BJ (cell line): ENCODE data around the gene FAM83G. TPM values are rescaled to one million over a fixed set of nuclear protein-coding genes. Genes with fewer than 3 reads are reported as not detected.
A peak's percentile ranks its signal among the peaks of the same experiment; 100 is the strongest.

Source experiments
- CTCF ChIA-PET: fragments of 350-600 bp; formaldehyde crosslinking; extraction: SDS; loops from one replicate; lab custom pipeline; 2021; ENCODE audit warnings: antibody characterized with exemption, inconsistent platforms; lab: Yijun Ruan, JAX
- POLR2A ChIA-PET: fragments of 300-600 bp; sonication (Branson Sonifier 250); formaldehyde crosslinking; extraction: SDS; loops from one replicate; lab custom pipeline; 2021; ENCODE audit warnings: antibody characterized with exemption; lab: Charles Lee
- DNase-seq: peaks from one replicate; pipeline ENCODE4 v3.0.0-alpha.2; 2011; ENCODE audit warnings: low read depth
- H3K27me3 ChIP-seq: 2 replicates; pipeline ENCODE4 v1.6.0; 2011; ENCODE audit warnings: low read length; ENCODE audit not compliant: control insufficient read depth, insufficient read depth
- H3K36me3 ChIP-seq: 2 replicates; pipeline ENCODE4 v1.5.1; 2011; ENCODE audit warnings: low read length; ENCODE audit not compliant: control insufficient read depth, insufficient read depth
- H3K4me3 ChIP-seq: 2 replicates; pipeline ENCODE4 v1.5.1; 2011; ENCODE audit warnings: low read depth, mild to moderate bottlenecking, control low read depth, low read length
- polyA plus RNA-seq: library from polyadenylated mRNA; depleted of rRNA; stranded (reverse); fragments of >200 nt; gene quantifications from 2 replicates; pipeline ENCODE4 v1.2.3, GENCODE V29; 2011
- TF ChIP-seq, protein P1 (sequence below): IDR thresholded peaks from 2 replicates; pipeline ENCODE4 v1.5.1; 2011; ENCODE audit warnings: low read depth, mild to moderate bottlenecking, control low read depth, inconsistent platforms, low read length, moderate library complexity; ENCODE audit not compliant: insufficient read depth

The FAM83G gene
- polyA plus RNA-seq, 1 experiment, result 10.3 TPM

DNA sequence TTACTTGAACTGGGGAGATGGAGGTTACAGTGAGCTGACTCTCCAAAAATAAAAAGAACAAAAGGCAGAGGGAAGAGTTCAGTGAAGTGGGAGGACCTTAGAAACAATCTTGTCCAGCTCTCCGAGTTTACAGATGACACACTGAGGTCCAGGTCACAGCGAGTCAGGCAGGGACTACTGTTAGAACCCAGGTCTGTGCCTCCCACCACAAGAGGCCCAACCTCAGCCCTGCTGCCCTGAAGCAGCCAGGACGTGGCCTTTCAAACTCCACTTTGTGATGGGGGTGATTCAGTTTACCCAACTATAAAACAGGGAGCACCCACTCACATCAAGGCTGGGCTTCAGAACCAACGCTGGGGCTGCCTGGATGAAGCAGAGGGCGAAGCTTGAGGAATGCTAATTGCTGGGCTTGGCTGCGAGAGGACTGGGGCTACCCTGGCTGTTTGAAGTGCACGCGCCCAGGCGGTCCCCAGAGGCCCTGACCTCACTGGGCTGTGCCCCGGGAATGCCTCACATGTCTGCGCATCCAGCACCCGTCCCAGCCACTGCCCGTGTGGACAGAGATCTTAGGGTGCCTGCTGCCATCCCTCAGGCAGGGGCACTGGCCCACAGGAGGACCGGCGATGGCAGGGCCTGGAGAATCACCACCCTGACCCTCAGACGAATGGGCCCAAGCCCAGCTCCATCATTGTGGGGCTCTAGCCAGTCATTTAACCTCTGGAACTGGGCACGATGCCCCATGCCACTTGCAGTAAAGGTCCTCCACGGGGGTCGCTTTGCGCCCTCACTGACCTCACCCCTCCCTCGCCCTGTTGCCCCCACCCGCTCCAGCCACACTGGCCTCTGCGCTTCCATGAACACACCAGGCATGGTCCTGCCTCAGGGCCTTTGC, 41.2 kb downstream of the FAM83G start:
- no peak overlapping the region for H3K4me3 ChIP-seq
- H3K36me3 ChIP-seq, result no peaks in the 10 kb centered on the region
- no peak for DNase-seq
- TF ChIP-seq, protein P1, sequence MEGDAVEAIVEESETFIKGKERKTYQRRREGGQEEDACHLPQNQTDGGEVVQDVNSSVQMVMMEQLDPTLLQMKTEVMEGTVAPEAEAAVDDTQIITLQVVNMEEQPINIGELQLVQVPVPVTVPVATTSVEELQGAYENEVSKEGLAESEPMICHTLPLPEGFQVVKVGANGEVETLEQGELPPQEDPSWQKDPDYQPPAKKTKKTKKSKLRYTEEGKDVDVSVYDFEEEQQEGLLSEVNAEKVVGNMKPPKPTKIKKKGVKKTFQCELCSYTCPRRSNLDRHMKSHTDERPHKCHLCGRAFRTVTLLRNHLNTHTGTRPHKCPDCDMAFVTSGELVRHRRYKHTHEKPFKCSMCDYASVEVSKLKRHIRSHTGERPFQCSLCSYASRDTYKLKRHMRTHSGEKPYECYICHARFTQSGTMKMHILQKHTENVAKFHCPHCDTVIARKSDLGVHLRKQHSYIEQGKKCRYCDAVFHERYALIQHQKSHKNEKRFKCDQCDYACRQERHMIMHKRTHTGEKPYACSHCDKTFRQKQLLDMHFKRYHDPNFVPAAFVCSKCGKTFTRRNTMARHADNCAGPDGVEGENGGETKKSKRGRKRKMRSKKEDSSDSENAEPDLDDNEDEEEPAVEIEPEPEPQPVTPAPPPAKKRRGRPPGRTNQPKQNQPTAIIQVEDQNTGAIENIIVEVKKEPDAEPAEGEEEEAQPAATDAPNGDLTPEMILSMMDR, result no peak
- H3K27me3 ChIP-seq, result no peaks in the 10 kb centered on the region
- ChIA-PET CTCF (interaction anchor here (0.5 to 1.1 kb wide), 4 partner anchors 12 to 145 kb away, joined by 3 read pairs; partner anchors contain the start of gene FAM83G), POLR2A (no interaction called here)

GRCh38 chr17:18962494-18962815, 42.1 kb downstream of the FAM83G start:
- Histone ChIP-seq H3K4me3 (no peak overlapping the region), H3K27me3 (no peaks in the 10 kb centered on the region), H3K36me3 (no peaks in the 10 kb centered on the region)
- no peak for DNase-seq
- CTCF ChIA-PET, result interaction anchor here (0.7 to 1.1 kb wide), 2 partner anchors 13 to 45 kb away, joined by 3 read pairs; no protein-coding TSS in a partner anchor
- POLR2A ChIA-PET, result no interaction called here
- TF ChIP-seq, protein P1, result no peak

DNA sequence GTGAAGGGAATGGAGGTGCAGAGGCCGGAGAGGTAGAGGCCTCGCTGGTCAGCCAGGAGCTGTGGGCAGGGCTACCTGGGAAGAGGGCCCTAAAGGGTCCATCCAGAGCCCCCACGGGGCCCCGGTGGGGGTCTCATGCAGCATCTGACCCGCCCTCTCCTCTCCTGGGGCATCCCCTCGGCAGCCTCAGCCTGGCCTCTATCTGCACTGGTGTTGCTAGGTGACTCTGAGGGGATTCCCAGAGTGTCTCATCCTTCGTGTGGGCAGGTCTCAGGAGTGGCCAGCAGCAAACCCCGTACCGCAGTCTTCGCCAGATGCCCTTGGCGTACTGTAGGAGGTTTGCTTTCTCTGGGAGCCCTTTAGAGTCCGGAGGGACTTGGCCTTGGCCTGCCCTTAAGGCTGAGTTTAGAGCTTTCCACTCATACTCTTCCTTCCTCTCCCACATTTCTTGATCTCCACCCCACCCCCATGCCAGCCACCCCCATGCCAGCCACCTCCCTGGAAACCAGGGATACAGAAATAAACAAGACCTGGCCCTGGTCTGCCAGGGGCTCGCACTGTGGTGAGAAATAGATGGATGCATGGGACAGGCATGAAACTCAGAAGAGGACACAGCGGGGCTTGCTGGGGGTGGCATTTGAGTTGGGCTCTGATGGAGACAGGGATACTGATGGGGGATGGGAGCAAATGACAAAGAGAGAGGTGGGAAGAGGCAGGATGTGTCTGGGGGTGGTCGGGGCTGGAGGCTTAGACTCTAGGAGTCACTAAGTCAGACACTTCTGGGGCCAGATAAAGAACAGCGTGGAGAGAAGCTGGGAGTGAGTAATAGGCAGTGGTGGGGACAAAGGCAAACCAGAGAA, 42.7 kb downstream of the FAM83G start:
- ChIA-PET POLR2A (no interaction called here), CTCF (interaction anchor here (0.6 to 2.2 kb wide), 17 partner anchors 8 to 145 kb away, joined by 3 to 14 read pairs (median 4); partner anchors contain the start of gene SLC5A10)
- DNase-seq, result no peak
- Histone ChIP-seq H3K27me3 (no peaks in the 10 kb centered on the region), H3K4me3 (no peak overlapping the region), H3K36me3 (no peaks in the 10 kb centered on the region)
- TF ChIP-seq, protein P1, result no peak

DNA sequence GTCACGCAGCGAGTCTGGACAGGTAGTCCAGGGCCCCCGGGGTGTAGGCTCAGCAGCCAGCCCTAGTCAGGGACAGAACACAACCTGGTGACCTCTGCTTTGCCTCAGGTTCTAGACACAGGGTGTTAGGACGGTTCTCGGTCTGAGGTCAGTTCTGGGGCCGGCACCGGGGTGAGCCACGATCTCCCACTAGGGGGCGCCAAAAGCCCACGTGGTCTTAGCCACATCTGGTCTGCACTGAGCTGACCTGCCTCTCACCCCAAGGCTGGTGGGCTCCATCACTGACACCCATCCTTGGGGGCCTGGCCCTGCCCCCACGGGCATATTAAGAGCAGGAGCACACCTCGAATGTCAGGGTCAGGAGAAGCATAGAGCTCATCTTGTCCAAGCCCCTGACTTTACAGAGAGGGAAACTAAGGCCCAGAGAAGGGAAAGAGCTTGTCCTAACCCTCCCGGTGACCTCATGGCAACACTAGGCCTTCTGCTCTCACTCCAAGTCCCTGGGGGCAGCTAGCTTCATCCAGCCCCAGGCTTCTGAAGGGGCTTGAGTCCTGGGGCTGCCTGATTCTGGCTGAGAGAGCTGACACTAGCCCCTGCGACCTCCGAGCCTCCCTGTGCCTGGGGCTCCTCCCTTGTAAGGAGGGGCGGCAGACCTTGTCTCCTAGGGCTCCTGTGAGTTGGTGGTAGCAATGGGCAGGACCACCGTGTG, 43.6 kb downstream of the FAM83G start:
- CTCF ChIA-PET, result interaction anchor here (0.6 to 2.2 kb wide), 21 partner anchors 9 to 252 kb away, joined by 3 to 14 read pairs (median 4); partner anchors contain the start of genes FAM83G and SLC5A10
- Histone ChIP-seq H3K4me3 (no peak overlapping the region), H3K36me3 (no peaks in the 10 kb centered on the region), H3K27me3 (no peaks in the 10 kb centered on the region)
- TF ChIP-seq, protein P1, result peak; percentile 94
- no peak for DNase-seq
- POLR2A ChIA-PET, result no interaction called here
